ENCODE results near the gene UNC80. TPM values are rescaled to one million over a fixed set of nuclear protein-coding genes. Genes with fewer than 3 reads are reported as not detected.

Gene UNC80
- total RNA-seq, result 0.06 TPM
- 0.04 TPM for polyA plus RNA-seq (ENCODE audit: insufficient read depth, low read depth, low replicate concordance)
- long read RNA-seq, donor 1, result 0 reads
- long read RNA-seq, donor 2, result 0 reads
- long read RNA-seq, donor 3, result 0 reads
- long read RNA-seq, donor 4, result 0 reads
- long read RNA-seq, donor 5, result 0 reads
- long read RNA-seq, donor 6, result 0 reads
- long read RNA-seq, donor 7, result 0 reads
- long read RNA-seq, donor 8, result 0 reads
- long read RNA-seq, donor 9, result 0 reads
- long read RNA-seq, donor 10, result 0 reads

GRCh38 chr2:209771474-209772289 is at the start of gene UNC80:
Gene UNC80, plus strand, starts transcription at chr2:209771832. Its CDS starts 241 bp downstream, at chr2:209772073.
- Histone ChIP-seq H3K4me3 (ENCODE audit: low read length in 3 of 3) (peak within 1 kb of the TSS; percentile 31 to 43 (median 32)), H3K27ac (ENCODE audit: low read depth in 2 of 2, low read length in 2 of 2) (no peak within 1 kb of the TSS), H3K9me3 (ENCODE audit: control insufficient read depth in 2 of 3, insufficient read depth in 1 of 3, low read length in 3 of 3) (no peaks in the 10 kb centered on the region), H3K9ac (ENCODE audit: low read length in 3 of 3) (no peak within 1 kb of the TSS), H3K27me3 (ENCODE audit: control insufficient read depth, insufficient read depth, low read length) (no peaks in the 10 kb centered on the region), H3K36me3 (ENCODE audit: control insufficient read depth in 2 of 3, insufficient read depth in 3 of 3, low read length in 3 of 3) (no peaks in the 10 kb centered on the region), H3K4me1 (ENCODE audit: control insufficient read depth in 2 of 3, insufficient read depth in 2 of 3, low read depth in 1 of 3, low read length in 3 of 3) (peaks cover 0 to 3% (median 0%) of the 10 kb centered on the region in 3 donors)
- FAIRE-seq, result no peak
- DNase-seq, result peak; percentile 82 to 95 (median 92)
- intact Hi-C loops (cut with DNase I), result no loop called here
- TF ChIP-seq CTCF (IDR thresholded peaks at IDR 0.05; ENCODE audit: borderline replicate concordance, extremely low read depth, insufficient read depth), result no peak

GRCh38 chr2:209726311-209726710 is 45.3 kb upstream of the UNC80 start:
- H3K36me3 ChIP-seq (ENCODE audit: control insufficient read depth in 2 of 3, insufficient read depth in 3 of 3, low read length in 3 of 3), result no peaks in the 10 kb centered on the region
- DNase-seq, result no peak
- H3K9me3 ChIP-seq (ENCODE audit: control insufficient read depth in 2 of 3, insufficient read depth in 1 of 3, low read length in 3 of 3), result no peaks in the 10 kb centered on the region
- H3K27ac ChIP-seq (ENCODE audit: low read depth in 2 of 2, low read length in 2 of 2), result no peak overlapping the region
- no peak for TF ChIP-seq CTCF (IDR thresholded peaks at IDR 0.05; ENCODE audit: borderline replicate concordance, extremely low read depth, insufficient read depth)
- no peaks in the 10 kb centered on the region for H3K27me3 ChIP-seq (ENCODE audit: control insufficient read depth, insufficient read depth, low read length)
- H3K4me1 ChIP-seq (ENCODE audit: control insufficient read depth in 2 of 3, insufficient read depth in 2 of 3, low read depth in 1 of 3, low read length in 3 of 3), result no peaks in the 10 kb centered on the region
- H3K4me3 ChIP-seq (ENCODE audit: low read length in 3 of 3), result no peak overlapping the region
- FAIRE-seq, result no peak
- intact Hi-C loops (cut with DNase I), result no loop called here
- H3K9ac ChIP-seq (ENCODE audit: low read length in 3 of 3), result no peak overlapping the region

GRCh38 chr2:209727077-209727476 is 44.6 kb upstream of the UNC80 start:
- intact Hi-C loops (cut with DNase I), result no loop called here
- Histone ChIP-seq H3K4me3 (ENCODE audit: low read length in 3 of 3) (no peak overlapping the region), H3K36me3 (ENCODE audit: control insufficient read depth in 2 of 3, insufficient read depth in 3 of 3, low read length in 3 of 3) (no peaks in the 10 kb centered on the region), H3K27me3 (ENCODE audit: control insufficient read depth, insufficient read depth, low read length) (no peaks in the 10 kb centered on the region), H3K27ac (ENCODE audit: low read depth in 2 of 2, low read length in 2 of 2) (no peak overlapping the region), H3K9me3 (ENCODE audit: control insufficient read depth in 2 of 3, insufficient read depth in 1 of 3, low read length in 3 of 3) (no peaks in the 10 kb centered on the region), H3K4me1 (ENCODE audit: control insufficient read depth in 2 of 3, insufficient read depth in 2 of 3, low read depth in 1 of 3, low read length in 3 of 3) (no peaks in the 10 kb centered on the region), H3K9ac (ENCODE audit: low read length in 3 of 3) (no peak overlapping the region)
- TF ChIP-seq CTCF (IDR thresholded peaks at IDR 0.05; ENCODE audit: borderline replicate concordance, extremely low read depth, insufficient read depth), result no peak
- DNase-seq, result no peak
- FAIRE-seq, result no peak
